IPS DF 4.7 (cell line): ENCODE data around the gene ERBB4.
"Not testable (repeated sequence)": the region's sequence is repeated elsewhere in the genome, so short reads cannot be mapped to it uniquely, and the experiment has no call there.

Source experiments
- DNase-seq: peaks from one replicate; pipeline ENCODE4 v3.0.0-alpha.2; 2013; ENCODE audit warnings: low spot score; ENCODE audit errors: extremely low read depth

Gene ERBB4

GRCh38 chr2:212227755-212228154 is 310.8 kb downstream of the ERBB4 start:
- DNase-seq = no peak

DNA sequence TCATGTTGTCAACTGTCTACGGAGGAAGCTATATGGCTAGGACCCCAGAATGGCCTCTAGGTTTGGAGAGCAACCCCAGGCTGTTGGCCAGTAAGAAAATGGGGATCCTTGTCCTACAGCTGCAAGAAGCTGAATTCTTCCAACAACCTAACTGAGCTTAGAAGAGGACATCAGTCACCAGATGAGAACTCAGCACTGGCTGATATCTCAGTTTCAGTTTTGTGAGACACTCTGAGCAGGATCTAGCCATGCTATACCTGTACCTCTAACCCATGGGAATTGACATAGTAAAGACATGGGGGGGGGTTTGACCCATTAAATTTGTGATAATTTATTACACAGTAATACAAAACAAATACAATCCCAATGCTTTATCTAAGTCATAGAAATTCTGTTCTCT is 312.5 kb downstream of the ERBB4 start:
- no peak for DNase-seq

GRCh38 chr2:212223696-212224095 is 314.9 kb downstream of the ERBB4 start:
- no peak for DNase-seq

GRCh38 chr2:212213191-212213590 is 325.4 kb downstream of the ERBB4 start:
- DNase-seq = no peak

DNA sequence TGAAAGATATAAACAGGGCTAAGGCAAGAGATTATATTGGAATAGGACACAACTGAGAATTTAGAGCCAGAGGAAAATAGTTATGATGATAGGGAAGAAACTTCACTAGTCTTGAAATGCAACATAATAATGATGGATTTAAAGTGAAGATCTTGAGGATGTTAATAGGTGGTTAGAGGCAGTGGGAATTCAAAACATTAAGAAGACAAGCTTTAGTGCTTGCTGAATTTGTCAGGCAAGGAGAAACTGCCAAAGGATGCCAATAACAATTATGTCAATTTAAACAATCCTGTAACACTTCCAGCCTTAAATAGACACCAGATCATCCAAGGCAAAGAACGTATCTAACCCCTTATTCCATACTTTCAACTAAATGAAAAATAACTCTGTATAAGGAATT is 330.1 kb downstream of the ERBB4 start:
- no peak for DNase-seq

DNA sequence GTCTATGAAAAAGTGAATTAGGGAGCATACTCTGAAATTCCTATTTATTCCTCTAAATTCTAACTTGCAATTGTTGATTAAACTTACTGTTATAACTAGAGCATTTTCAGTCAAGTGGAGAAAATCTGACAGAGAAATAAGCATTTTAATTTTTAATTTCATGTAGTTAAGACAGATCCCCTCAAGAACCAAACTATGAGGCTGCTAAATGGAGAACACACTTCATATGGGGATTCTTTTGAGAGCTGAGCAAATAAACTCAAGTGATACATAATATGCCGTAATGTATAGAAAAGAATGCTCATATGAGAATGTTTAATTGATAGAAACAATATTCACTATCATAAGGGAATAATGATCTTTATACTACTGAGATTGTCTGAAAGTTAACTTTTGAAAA is 340.8 kb downstream of the ERBB4 start:
- DNase-seq = no peak

DNA sequence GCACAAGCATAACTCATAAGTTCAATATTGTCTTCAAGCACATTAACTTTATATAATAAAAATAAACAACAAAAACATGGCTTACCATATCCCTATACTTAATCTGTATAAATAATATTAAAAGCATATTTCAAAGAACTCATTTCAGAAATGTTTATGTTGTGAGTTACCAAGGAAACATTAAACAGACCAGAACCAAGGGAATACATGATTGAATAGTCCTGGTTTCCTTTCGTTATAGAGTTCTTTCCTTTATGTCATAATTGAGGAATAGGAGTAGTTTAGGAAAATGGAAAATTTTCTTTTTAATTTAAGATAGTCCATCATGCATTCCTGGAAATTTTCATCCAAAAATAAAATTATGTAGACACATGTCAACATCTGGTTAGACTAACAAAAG is 343.0 kb downstream of the ERBB4 start:
- DNase-seq = no peak

DNA sequence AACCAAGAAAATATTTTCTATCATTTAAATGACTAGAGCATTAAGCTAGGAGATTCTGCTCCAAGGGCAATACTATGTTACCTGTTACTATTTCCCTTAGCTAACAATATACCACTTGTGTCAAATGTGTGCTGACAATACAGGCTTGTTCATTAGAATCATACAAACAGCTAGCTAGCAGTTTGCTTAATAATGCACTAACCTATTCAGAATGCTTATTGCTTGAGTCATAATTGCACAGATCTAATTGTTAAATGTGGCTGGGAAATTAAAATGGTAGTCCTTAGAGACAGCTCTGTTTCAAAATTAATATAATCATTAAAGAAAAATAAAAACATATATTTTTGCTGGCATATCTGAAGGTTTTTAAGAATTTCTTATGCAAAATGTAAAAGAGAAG is 344.2 kb downstream of the ERBB4 start:
- no peak for DNase-seq

GRCh38 chr2:212193803-212194202 is 344.8 kb downstream of the ERBB4 start:
- no peak for DNase-seq

DNA sequence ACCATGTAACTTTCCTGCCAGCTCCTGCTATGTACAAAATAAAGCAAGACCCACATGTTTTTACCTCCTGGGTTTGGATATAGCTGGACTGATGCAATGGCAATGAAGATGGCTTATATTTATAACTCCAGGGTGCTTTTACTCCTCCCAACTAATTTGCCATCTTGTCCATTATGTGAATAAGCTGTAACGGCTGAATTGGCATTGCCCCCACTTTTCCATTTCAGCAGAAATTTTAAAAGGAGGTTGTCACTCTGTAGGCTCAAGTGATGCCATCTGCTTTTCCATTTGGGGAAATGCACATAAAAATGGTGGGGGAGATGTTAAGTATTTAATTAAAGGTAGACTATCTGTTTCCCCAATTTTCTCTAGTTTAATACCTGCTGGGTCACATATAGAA is 345.5 kb downstream of the ERBB4 start:
- DNase-seq = no peak

DNA sequence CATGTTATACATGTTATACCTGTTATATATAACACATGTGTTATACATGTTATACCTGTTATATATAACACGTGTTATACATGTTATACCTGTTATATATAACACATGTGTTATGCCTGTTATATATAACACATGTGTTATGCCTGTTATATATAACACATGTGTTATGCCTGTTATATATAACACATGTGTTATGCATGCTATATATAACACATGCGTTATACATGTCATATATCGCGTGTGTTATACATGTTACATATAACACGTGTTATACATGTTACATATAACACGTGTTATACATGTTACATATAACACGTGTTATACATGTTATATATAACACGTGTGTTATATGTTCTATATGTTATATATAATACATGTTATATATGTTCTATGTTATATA is 347.2 kb downstream of the ERBB4 start:
- not testable (repeated sequence) for DNase-seq

GRCh38 chr2:212186166-212186565 is 352.4 kb downstream of the ERBB4 start:
- DNase-seq = no peak

GRCh38 chr2:212181646-212182045 is 357.0 kb downstream of the ERBB4 start:
- no peak for DNase-seq

- no peak for DNase-seq
Measured at GRCh38 chr2:212180408-212181083, 358.1 kb downstream of the ERBB4 start.

DNA sequence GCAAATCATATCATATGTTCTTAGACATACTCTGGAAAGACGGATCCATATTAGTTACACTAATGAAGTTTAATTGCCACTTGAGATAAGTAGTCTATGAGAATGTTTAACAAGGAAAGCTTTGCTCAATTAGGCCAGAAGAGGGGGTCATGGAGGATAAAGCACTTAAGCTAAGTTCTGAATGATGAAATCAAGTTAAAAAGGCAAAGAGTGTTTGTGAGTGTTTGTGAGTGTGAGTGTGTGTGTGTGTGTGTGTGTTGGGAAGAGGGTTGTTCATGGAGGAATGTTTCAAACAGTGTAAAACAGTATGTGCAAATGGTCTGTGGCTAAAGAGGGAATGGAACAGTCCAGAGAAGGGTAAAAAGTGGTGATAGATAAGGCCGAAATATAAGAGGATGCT is 360.9 kb downstream of the ERBB4 start:
- no peak for DNase-seq

GRCh38 chr2:212176151-212176550 is 362.5 kb downstream of the ERBB4 start:
- no peak for DNase-seq

DNA sequence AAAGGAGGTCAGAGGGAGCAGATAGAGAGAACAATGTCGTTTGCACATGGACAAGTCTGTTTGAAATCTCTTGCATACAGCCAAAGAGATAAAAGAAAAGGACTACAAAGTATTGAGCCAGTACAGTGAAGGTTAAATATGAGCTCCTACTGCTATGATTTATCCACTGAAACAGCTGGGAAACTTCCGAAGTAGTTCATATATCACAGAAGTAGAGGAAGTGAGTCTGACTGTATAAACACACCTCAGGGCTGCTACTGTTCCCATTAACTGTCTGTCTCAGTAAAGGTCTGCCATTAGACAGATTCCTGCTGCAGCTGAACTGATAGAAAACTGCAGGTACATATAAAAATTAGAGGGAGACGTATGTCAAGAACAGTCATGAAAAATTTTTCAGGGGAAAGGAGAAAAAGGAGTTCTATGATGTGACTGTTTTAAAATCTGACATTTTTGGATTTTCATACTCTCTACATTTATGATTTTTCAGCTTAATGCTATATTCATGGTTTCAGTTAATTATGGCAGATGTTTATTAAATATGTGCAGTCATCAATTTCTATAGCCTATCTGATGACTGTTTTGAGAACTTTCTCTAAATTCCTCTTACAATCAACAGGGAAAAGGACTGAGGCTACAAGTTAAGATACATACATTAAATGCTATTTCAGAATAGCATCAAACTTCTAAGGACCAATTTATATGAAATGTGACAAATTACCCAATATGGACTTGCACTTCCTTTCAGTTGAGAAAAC is 364.7 kb downstream of the ERBB4 start:
- no peak for DNase-seq

DNA sequence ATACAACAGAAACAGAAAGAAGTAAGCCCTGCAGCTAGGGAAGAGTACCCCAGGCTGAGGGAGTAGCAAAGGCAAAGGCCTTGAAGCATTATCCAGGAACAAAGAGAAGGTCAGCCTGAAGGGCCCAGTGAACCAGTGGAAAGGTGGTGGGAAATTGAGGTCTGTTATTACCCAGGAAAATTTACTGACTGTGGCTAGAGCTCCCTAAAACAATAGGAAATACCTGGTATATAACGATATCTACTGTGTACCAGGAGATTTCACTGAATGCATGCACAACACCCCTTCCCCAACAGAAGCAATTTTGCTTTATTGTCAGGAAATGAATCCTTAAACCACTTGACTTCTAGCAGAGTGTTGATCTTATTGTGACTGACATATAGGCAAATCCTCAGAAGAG is 365.3 kb downstream of the ERBB4 start:
- DNase-seq = no peak

DNA sequence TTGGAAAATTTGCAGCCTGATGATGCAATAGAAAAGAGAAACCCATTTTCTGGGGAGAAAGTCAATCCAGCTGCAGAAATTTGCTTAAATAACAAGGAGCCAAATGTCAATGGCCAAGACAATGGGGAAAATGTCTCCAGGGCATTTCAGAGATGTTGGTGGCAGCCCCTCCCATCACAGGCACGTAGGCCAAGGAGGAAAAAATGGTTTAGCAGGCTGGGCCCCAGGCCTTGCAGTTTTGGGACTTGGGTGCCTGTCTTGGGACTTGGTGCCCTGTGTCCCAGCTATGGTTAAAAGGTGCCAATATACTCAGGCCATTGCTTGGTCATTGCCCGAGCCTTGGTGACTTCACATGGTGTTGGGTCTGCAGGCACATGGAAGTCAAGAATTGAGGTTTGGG is 368.2 kb downstream of the ERBB4 start:
- no peak for DNase-seq

DNA sequence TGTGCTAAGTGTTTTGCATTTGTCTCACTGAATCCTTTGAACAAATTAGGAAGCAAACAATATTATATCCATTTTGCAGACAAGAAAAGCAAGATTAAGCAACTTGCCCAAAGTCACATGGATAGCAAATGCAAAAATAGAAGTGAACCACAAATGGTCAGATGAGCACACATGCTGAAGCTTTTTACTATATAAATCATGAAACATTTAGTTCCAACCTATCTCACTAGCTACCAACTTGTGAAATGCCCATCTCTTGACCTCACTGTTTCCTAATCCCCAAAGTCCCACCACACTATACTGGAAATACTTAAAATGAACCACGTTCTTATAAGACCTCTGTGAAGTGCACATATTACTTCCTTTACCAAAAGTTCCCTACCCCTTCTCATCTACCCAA is 380.5 kb downstream of the ERBB4 start:
- no peak for DNase-seq

GRCh38 chr2:212157012-212157411 is 381.6 kb downstream of the ERBB4 start:
- DNase-seq = no peak

DNA sequence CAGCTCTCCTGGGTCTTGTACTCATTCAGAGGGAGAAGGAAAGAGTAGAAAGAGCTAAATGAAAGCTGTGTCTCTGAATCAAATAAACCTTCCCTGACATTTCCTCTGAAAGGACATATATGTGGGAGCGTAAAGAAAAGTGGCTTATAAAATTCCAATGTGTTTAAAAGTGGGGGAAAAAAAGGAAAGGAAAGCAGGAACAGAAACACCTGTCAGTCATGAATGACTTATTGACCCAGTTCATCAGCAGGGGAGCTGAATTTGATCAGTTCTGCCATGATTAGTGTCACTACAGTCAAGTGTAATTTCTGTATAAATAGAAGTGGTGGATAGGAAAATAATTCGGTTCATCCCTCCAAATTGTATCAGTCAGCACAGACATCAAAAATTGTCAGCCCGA is 382.5 kb downstream of the ERBB4 start:
- no peak for DNase-seq

- DNase-seq = no peak
Measured at GRCh38 chr2:212154477-212154878, 384.1 kb downstream of the ERBB4 start.
